ENCODE data around the gene LIPE.

Gene LIPE

GRCh38 chr19:42420055-42420544, 7.1 kb downstream of the LIPE start:
- DNase-seq (ENCODE audit: low read depth in 1 of 2, low spot score in 1 of 2) = peak; percentile 64 to 65

GRCh38 chr19:42419309-42419708, 7.9 kb downstream of the LIPE start:
- DNase-seq (ENCODE audit: low read depth in 1 of 2, low spot score in 1 of 2) = no peak

GRCh38 chr19:42412661-42413076, 14.5 kb downstream of the LIPE start:
- no peak for DNase-seq (ENCODE audit: low read depth in 1 of 2, low spot score in 1 of 2)

DNA sequence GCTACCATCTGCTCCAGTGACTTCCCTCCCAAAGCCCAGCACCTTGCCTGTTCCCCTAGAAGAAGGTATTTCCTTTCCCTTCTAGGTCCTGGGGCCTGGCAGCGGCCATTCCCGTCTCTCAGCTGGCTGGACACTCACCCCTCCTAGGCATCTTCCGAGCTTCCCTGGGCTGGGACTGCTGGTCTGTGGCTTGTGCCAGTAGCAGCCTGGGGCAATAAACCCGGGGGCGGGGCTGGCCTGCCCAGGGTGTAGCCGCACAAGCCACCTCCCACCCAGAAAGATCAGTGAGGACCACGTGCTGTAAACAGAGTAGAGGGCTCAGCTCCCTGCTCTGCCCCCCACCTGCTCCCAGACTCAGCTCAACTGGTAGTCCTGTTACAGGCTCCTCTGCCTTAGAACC, 15.0 kb downstream of the LIPE start:
- DNase-seq (ENCODE audit: low read depth in 1 of 2, low spot score in 1 of 2) = no peak

DNA sequence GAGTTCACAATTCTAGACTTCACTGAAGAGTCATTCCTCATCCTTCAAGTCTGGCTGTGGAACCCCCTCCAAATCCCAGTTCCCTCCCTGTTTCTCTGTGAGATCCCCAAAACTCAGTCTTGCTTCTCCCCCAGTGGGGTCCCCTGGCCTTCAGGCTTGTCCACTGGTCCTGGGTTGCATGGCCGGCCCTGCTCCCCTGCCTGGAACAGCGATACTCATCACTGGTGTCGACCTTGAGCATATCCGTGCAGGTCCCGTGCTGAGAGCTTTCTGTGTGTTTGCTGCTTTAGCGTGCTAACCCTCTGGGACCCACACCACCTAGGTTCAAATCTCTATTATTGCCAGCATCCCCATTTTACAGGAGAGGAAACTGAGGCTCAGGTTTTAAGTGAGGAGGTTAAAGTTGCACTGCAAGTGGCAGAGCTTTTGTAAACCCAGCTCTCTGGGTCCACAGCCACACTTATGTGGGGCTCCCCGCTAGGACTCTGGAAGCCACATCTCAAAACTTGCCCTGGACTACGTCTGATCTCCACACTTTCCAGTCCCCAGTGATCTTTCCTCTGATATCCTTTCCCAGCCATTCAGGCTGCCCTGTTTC, 15.5 kb downstream of the LIPE start:
- no peak for DNase-seq (ENCODE audit: low read depth in 1 of 2, low spot score in 1 of 2)

GRCh38 chr19:42410371-42410770, 16.8 kb downstream of the LIPE start:
- no peak for DNase-seq (ENCODE audit: low read depth in 1 of 2, low spot score in 1 of 2)

- no peak for DNase-seq (ENCODE audit: low read depth in 1 of 2, low spot score in 1 of 2)
Observed at GRCh38 chr19:42409477-42409876, 17.7 kb downstream of the LIPE start.

GRCh38 chr19:42407816-42408175, 19.4 kb downstream of the LIPE start:
- DNase-seq (ENCODE audit: low read depth in 1 of 2, low spot score in 1 of 2) = no peak

- DNase-seq (ENCODE audit: low read depth in 1 of 2, low spot score in 1 of 2) = no peak
Observed at GRCh38 chr19:42407085-42407815, 19.9 kb downstream of the LIPE start.

- no peak for DNase-seq (ENCODE audit: low read depth in 1 of 2, low spot score in 1 of 2)
Observed at GRCh38 chr19:42406111-42406510, 21.1 kb downstream of the LIPE start.

DNA sequence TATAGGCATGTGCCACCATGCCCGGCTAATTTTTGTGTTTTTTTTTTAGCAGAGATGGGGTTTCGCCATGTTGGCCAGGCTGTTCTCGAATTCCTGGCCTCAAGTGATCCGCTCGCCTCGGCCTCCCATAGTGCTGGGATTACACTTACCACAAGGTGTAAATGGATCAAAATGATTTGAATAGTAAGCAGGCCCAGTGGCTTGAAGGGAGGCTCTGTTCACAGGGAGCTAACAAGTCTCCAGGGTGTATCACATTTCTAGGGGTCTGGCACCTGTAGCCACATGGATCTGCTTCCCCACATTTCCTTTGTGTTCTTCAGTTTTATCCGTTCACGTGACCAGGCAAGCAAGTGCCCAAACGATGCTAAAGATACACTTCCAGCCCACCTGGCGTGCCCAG, 23.6 kb downstream of the LIPE start:
- no peak for DNase-seq (ENCODE audit: low read depth in 1 of 2, low spot score in 1 of 2)

- DNase-seq (ENCODE audit: low read depth in 1 of 2, low spot score in 1 of 2) = no peak
Observed at GRCh38 chr19:42402376-42403116, 24.6 kb downstream of the LIPE start.

DNA sequence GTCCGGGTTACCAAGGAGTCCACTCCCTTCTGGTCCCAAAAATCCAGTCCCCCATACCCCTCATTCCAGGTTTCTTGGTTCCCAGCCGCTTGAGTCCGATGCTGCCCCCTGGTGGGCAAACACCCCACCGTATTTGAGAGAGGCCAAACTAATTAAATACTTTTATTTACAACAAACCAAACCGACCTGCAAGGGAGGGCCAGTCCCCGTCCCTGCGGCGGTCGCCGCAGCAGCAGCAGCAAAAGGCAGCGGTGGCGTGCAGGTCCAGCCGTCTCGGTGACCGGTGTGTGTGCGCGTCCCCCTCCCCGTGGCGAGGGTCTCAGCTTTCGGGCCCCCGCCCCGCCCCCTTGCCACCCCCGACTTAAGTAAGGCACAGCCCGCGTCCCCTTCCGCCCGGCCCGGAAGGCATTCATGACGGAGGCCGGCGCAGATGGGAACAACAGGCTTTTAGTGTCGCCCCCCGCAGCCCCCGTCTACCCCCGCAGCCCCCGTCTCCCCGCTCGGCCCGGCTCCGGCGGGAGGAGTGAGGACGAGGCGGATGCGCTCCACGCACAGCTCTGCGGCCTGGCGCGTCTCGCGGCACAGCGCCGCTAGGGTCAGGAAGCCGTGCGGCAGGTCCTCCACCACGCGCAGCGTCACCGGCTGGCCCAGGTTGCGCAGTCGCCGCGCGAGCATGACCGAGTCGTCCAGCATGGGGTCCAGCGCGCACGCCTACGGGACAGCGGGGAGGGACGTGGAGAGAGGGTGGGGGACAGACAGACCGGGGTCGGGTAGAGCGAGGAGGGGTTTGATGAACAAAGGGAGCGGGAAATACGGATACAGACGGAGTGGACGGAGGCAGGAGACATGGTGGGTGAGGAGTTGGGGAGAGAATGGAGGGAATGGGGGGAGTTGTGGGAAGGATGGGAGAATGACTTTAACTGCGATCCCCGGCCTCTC, 25.6 kb downstream of the LIPE start:
- peak; percentile 63 to 74 for DNase-seq (ENCODE audit: low read depth in 1 of 2, low spot score in 1 of 2)

DNA sequence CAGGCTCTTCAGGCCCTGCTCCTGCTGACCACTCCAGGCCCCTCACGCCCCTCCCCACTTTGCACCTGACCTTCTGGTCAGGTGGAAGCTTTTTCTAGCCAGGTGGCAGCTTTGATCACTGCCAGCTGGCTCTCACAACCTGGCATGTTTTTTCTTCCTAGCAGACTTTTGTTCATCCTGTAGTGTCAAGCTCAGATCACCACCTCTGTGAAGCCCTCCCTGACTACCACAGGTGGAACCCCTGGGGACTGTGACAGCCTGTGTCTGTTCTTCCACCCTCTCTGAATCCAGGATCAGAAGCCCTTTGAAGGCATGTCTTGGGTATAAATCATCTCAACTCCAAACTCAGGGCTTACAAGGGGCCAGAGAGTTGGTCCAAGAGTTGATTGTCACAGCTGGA, 26.8 kb downstream of the LIPE start:
- no peak for DNase-seq (ENCODE audit: low read depth in 1 of 2, low spot score in 1 of 2)

DNA sequence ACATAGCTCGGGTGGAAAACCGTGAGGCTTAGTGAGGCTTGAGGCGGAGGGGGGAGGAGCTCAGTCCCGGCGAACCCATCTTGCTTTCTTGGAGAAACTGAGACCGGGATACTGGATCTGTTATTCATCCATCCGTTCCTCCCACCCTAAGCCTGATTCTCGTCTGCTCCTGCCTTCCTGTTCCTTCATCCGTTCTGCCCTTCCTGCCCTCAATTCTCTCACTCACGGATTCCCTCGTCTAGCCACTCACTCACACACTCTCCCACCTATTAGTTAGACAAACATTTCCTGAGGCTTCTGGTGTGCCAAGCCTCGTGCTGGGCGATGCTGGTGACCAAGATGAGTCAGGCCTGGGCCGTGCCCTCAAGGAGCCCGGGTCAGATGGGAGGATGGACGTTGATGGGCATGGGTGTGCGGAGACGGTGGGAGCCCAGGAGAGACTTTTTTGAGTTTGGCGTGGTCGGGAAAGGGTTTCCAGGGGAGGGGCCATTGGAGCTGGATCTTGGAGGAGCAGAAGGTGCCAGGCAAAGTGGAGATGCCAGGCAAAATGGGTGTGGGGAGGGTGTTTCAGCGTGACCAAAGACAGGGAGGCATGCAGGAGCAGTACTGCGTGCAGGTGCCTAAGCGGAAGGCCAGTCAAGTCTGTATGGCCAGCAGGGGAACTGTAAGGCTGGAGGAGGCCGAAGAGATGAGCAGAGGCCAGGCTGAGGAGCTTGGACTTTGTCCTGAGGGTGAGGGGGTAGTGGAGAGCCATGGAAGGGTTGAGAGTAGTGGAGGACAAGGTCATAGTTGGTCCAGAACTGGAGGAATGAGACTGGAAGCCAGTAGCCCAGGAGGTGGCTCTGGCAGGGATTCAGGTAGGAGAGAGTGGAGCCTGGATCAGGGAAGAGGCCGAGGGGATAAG, 29.7 kb downstream of the LIPE start:
- no peak for DNase-seq (ENCODE audit: low read depth in 1 of 2, low spot score in 1 of 2)

DNA sequence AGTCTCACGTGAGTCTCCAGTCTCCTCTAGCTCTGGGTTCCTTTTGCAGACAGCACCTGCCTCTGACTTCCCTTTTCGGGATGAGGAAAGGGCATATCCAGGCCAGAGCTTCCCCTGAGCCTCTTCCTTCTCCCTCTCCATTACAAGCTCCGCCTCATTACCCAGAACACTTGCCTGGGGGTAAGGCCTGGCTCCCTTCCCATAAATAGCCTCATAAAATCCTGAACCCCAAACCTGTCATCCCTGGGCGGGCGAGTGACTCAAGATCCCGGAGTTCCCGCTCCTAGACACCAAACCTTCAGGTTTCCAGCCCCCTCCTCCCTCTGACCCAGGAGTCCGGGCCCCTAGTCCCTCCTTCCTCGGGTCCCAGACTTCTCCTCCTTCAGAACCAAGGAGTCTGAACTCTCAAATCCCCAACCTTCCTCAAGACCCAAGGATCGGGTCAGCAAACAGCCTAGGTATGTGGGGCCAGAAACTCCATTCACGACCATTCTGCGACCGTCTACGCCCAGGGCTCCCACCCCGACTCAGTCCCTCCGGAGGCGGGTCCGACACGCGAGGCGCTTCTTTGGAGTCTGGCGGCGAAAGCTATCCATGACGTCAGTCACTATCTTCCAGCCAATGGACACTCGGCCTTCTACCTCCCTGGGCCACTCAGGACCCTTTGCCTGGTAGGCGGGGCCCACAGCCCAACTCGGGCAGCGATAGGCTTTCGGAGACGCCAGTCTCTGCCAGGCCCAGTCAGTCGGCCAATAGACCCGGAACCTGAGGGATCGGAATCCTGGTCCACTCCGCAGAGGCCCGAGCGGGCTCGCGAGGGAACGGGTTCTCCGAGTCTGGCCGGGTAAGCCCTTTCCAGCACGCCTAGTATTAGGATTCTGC, 30.6 kb downstream of the LIPE start:
- DNase-seq (ENCODE audit: low read depth in 1 of 2, low spot score in 1 of 2) = peak; percentile 78 to 89

GRCh38 chr19:42394751-42395150, 32.4 kb downstream of the LIPE start:
- no peak for DNase-seq (ENCODE audit: low read depth in 1 of 2, low spot score in 1 of 2)

GRCh38 chr19:42392165-42392564, 35.0 kb downstream of the LIPE start:
- no peak for DNase-seq (ENCODE audit: low read depth in 1 of 2, low spot score in 1 of 2)

DNA sequence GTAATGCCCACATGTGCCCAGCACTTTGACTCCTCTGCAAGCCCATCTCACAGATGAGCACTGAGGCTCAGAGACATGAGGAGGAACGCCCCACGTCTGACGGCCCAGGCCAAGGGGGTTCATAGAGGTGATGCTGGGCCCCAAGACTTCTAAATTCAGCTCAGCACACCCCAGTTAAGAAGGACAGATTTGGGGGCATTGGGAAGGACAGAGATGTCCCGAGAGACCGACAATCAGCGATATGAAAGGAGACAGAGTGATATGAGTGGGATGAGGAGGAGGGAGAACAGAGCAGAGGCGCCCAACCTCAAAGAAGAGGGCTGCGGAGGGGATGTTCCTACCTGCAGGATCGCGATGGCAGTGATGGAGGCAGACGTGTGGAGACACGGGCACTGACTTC, 37.3 kb downstream of the LIPE start, which contains the start of gene CNFN:
CNFN (minus strand) TSS at position 399 of the 400 bp plus-strand sequence. CDS start 1,260 bp downstream, outside the sequence.
- DNase-seq (ENCODE audit: low read depth in 1 of 2, low spot score in 1 of 2) = no peak
